Measurements from ENCODE around the gene CDX1.

CDX1 gene

DNA sequence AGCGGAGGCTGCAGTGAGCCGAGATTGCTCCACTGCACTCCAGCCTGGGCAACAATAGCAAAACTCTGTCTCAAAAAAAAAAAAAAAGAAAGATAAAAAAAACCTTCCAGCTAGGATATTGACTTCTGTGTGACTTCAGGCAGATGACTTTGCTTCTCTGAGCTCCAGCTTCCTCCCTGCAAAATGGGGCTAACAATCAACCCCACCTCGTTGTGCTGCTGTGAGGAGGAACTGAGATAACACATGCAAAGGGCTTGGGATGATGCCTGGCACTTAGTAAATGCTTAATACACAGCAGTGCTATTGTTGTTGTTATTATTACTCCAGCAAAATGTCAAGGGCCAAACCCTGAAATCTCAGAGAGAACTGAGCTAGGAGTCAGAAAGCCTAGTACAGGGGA is 3.5 kb upstream of the CDX1 start:
- TF ChIP-seq, protein P1, sequence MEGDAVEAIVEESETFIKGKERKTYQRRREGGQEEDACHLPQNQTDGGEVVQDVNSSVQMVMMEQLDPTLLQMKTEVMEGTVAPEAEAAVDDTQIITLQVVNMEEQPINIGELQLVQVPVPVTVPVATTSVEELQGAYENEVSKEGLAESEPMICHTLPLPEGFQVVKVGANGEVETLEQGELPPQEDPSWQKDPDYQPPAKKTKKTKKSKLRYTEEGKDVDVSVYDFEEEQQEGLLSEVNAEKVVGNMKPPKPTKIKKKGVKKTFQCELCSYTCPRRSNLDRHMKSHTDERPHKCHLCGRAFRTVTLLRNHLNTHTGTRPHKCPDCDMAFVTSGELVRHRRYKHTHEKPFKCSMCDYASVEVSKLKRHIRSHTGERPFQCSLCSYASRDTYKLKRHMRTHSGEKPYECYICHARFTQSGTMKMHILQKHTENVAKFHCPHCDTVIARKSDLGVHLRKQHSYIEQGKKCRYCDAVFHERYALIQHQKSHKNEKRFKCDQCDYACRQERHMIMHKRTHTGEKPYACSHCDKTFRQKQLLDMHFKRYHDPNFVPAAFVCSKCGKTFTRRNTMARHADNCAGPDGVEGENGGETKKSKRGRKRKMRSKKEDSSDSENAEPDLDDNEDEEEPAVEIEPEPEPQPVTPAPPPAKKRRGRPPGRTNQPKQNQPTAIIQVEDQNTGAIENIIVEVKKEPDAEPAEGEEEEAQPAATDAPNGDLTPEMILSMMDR (IDR thresholded peaks at IDR 0.05; ENCODE audit: insufficient read depth, low read depth, low read length, missing control alignments) = no peak
- DNase-seq (ENCODE audit: low read depth) = no peak
- H3K4me3 ChIP-seq (ENCODE audit: low read length) = no peak overlapping the region

DNA sequence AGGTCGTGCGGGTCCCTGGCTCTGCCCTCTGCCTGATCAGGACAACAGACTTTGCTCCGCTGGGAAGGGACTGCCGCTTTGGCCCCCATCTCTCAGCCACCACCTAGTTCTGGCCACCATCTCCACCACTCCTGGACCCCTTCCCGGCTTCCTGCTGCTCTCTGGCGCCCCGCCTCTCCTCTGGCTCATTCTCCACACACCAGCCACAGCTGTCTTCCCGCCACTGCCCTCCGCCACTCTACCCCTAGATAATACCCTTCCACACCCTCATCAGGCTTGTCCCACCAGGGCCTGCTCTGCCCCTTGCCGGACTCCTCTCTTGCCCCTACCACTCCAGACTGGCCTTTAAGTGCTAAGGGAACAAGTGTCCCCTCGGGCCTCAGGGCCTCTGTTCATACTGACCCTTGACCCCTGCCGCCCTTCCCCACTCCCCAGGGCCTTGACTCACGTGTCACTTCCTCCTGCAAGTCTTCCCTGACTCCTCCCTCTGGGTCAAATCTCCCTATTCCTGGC is 3.0 kb upstream of the CDX1 start:
- H3K4me3 ChIP-seq (ENCODE audit: low read length) = no peak overlapping the region
- TF ChIP-seq, protein P1 (IDR thresholded peaks at IDR 0.05; ENCODE audit: insufficient read depth, low read depth, low read length, missing control alignments) = no peak
- no peak for DNase-seq (ENCODE audit: low read depth)

DNA sequence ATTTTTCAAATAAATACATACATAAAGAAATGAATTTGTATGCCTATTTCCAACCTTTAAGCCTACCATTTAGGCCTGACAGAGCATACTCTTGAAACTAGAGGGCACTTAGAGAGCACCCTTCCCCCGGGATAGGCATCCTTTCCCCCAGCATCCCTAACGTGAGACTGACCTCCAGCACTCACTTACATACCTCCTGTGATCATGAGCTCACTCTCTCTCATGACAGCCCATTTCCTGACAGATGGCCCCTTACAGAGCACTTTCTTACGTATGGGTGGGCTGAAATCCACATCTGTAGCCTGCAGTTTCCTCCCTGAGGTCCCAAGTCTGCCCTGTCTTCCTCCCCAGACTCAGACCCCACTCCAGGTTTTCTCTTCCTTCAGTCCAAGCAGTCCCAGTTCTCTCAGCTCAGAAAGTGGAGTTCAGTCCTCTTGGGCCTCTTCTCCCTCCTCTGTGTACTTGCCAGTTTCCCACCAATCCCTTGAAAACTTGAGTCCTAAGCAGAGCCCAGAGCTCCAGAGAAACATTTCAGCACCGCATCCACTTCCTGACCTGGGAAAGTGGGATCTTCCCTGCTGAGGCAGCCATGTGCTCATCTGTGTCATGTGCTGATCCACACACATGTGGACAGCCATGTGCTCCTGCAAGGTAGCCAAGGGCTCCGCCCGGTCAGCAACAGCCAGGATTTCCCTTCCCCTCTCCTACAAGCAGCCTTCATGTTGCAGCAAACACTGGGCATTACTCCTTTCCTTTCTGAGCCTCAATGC is 2.2 kb upstream of the CDX1 start:
- DNase-seq (ENCODE audit: low read depth) = no peak
- no peak overlapping the region for H3K4me3 ChIP-seq (ENCODE audit: low read length)
- TF ChIP-seq, protein P1 (IDR thresholded peaks at IDR 0.05; ENCODE audit: insufficient read depth, low read depth, low read length, missing control alignments) = no peak

DNA sequence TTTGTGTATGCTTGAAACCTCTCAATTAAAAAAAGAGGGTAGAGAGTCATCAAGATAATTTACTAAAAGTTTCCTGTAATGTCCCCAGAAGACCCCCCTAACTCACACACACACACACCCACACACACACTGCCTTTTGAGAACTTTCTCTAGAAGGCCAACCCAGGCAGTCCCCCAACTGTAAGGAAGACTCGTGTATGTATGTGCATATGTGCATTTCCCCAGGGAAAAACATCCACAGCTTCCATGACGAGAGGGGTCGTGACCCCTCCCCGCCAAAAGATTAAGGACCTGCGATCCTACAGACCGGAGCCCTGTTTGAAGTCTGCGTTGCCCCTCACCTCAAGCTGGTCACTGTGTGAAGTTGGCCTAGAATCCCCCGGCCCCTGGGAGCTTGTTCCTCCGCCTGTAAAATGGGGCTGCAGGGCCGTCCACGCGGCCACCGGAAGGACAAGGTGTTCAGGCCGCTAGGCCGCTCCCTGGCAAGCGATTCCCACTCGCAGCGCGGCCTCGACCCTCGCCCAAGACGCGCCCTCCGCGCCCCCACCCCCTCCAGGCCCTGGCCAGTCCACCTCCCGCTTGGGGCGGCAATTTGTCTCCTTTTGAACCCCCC is 435 bp upstream of the CDX1 start:
- H3K4me3 ChIP-seq (ENCODE audit: low read length) = no peak overlapping the region
- no peak for DNase-seq (ENCODE audit: low read depth)
- TF ChIP-seq, protein P1 (IDR thresholded peaks at IDR 0.05; ENCODE audit: insufficient read depth, low read depth, low read length, missing control alignments) = no peak

DNA sequence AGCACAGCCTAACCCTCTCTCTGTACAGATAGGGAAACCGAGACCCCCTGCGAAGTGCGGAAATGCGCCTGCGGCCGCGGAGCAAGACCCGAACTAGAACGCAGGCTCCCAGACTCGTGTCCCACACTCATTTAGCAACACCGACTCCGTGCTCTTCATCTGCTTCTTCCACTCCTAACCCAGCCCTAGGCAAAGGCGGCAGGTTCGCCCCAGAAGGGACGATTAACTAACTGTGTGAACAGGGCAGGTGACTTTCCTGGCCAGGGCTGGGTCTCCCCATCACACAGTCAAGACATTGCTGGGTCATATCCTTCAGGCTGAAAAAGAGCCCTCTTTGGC is 903 bp downstream of the CDX1 start:
- TF ChIP-seq, protein P1 (IDR thresholded peaks at IDR 0.05; ENCODE audit: insufficient read depth, low read depth, low read length, missing control alignments) = no peak

DNA sequence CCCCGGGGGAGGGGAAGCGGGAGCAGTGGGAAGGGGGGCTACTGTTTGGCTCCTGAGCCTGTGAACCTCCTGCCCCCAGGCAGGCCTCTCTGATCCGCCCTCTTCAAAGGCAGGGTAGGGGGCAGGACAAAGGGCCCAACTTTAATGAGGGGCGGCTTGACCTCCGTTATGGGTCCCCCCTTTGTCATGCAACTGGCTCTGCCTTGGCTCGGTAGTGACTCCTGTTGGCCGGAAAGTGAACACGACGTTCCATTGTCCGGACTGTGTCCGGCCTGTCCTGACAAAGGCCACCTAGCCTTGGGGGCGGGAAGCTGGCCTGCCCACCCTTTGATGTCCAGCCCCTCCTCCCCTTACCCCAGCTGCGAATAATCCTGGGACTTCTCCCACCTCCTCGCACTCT is 1.3 kb downstream of the CDX1 start:
- TF ChIP-seq, protein P1 (IDR thresholded peaks at IDR 0.05; ENCODE audit: insufficient read depth, low read depth, low read length, missing control alignments) = no peak
- H3K4me3 ChIP-seq (ENCODE audit: low read length) = no peak overlapping the region
- DNase-seq (ENCODE audit: low read depth) = no peak

More for the DNA sequence above, 903 bp downstream of the CDX1 start:
- H3K4me3 ChIP-seq (ENCODE audit: low read length) = no peak overlapping the region
- no peak for DNase-seq (ENCODE audit: low read depth)

All from epithelial cell of esophagus (primary cell).